NCI-H2227 (cell line): ENCODE measurements around the gene DYNLL1.
"Not testable (repeated sequence)": the region's sequence is repeated elsewhere in the genome, so short reads cannot be mapped to it uniquely, and the experiment has no call there.

Experiments used
- DNase-seq: peaks from one replicate; lab custom pipeline; 2025; ENCODE audit not compliant: unreplicated experiment; lab: John Stamatoyannopoulos, UW

DYNLL1 gene

DNA sequence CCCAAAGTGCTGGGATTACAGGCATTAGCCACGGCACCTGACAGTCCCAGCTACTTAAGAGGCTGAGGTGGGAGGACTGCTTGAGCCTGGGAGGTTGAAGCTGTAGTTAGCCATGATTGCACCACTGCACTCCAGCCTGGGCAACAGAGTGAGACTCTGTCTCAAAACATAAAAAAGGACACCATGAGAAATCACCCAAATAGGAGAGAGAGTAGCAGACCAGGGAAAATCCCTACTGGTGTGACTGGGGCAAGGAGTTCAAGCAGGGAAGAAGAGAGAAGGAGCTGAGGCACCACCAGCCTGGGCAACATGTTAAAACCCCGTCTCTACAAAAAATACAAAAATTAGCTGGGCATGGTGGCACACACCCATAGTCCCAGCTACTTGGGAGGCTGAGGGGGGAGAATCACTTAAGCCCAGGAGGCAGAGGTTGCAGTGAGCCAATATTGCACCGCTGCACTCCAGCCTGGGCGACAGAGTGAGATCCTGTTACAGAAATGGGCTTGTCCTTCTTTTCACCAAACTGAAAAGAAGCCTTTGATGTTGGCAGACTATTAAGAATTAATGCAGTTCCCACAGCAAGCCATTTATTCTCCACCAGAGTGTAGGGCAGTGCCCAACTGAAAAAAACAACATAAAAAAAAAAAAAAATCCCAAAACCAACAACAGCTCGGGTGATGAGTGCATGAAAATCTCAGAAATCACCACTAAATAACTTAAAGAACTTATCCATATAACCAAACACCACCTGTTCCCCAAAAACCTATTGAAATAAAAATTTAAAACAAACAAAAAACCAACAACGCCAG lies 21.9 kb upstream of the DYNLL1 start:
- DNase-seq = no peak

DNA sequence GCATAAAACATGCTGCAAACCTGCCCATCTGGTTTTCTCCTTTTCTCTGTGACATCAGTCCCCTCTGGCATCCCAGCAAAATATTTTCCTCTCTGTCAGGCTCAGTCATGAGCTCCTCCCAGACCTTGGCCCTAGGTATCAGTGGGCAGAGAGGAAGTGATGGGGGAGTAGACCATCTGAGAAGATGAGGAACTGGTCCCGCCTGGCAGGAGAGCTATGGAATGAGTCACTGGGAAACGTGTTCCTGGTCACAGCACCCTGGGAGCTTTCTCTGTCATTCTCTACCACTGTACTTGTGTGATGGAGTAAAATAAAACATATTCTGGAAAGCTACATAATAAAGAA lies 21.3 kb upstream of the DYNLL1 start:
- DNase-seq = no peak

DNA sequence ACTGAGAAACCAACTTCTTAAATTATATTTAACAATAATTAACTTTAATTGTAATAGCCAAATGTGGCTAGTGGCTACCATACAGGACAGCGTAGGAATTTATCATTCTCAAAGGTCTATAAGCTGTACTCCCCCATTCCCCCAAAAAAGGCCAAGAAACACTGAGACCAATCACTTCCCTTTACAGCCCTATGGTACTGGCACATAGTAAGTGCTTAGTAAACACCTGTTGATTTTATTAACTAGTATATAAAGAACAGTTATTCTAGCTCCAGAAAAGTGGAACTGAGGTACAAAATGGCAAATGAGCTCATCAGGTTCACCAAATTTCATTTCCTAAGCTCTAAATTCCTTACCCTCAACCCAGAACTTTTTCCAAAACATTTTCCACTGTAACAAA lies 20.3 kb upstream of the DYNLL1 start:
- DNase-seq = no peak

DNA sequence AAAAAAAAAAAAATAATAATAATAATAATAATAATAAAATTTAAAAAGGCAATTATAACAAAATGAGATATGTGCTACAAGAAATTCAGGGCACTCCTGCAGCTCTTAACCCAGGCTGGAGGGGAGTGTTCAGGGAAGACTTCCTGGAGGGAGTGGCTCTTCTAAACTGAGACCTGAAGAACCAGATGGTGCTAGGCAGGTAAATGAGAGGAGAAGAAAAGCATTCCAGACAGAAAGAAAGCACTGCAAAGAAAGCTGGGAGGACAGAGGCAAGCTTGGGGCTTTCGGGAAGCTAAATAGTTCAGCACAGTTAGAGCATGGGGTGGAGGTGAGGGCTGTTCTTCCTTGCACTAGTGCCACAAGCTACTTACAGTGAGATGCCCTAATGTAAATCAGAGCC lies 16.5 kb upstream of the DYNLL1 start:
- no peak for DNase-seq

DNA sequence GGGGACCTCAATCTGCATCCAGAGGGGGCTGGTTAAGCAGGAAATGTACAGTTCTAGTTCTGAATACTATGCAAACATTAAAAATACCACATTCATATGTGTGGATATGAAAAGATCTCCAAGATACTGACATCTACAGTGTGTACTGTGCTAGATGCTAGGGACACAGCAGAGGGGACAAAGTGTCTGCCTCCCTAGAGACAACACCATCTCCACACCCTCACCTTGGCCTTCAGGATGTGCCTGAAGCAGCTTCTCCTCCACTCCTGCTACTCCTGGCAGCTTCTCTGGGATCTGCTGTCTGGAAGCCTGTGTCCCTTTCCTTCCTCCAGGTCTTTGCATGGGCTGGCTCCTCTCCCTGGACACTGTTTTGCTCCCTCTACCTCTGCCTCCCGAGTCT lies 15.7 kb upstream of the DYNLL1 start:
- DNase-seq = no peak

DNA sequence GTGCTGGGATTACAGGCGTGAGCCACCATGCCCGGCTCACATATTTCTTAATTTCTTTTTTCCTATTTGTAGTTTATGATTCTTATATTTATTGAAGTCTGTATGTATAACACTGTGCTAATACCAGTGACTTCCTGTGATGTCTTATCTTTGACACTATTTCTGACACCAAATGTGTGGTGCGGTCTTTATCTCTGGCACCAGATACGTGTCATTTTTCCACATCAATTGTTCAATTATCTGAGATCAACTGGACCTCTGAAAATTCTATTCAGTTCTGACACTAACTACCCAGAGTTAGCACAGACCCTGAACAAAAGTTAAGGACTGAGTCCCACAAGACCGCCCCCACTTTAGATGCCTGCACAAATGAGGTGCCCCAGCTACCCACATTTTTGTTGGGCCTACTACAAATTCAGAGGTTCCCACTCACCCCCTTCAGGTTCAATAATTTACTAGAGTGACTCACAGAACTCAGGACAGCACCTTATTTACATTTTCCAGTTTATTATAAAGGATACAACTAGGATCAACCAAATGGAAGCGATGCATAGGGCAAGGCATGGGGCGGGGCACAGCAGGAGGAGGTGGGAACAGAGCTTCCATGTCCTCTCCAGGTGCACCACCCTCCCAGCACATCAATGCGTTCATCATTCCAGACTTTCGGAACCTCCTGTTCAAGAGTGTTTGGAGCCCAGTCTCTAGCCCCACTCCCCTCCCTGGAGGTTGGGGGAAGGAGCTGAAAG lies 14.7 kb upstream of the DYNLL1 start:
- no peak for DNase-seq

DNA sequence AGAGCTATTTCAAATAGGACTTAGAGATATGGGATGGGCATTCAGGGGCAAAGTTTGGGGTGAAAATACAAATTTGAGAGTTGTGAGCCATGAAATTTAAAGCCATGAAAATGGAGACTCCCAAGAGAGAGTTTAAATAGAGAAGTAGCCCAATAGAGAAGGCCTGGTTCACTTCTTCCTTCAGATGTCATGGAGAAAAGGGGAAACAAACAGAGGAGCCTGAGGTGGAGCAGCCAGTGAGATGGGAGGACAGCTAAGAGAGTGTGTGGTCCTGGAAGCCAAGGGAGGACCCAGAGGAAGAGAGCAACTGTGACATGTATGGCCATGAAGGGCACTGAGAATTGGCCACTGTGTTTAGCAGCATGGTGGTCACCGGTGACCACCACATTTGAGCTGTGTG lies 12.3 kb upstream of the DYNLL1 start:
- no peak for DNase-seq

GRCh38 chr12:120485961-120486881 lies 9.7 kb upstream of the DYNLL1 start:
- DNase-seq = no peak

GRCh38 chr12:120487552-120487951 lies 8.4 kb upstream of the DYNLL1 start:
- not testable (repeated sequence) for DNase-seq

DNA sequence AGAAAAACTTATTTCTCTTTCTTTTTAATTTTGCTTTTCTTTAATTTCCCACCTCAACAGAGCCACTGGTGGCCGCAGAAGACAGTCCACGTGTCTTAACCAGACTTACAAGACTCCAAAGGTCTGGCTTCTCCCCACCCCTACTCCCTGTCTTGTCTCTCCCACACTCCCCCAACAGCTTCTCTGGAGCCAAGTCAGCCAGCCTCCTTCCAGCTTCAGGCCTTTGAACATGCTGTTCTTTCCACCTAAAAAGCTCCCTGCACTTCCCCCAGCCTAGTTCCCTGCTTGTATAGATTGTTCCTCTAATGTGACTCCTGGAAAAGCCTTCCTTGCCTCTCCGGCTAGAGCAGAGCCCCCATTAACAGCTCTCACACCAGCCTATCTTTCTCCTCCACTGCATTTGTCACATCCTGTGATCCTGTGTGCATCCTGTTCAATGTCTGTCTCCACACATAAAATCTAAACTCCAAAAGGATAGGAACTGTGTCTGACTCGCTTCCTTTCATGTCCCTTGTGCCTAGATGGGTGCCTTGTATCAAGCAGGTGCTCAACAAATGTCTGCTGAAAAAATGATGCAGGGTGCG lies 7.8 kb upstream of the DYNLL1 start:
- DNase-seq = no peak

DNA sequence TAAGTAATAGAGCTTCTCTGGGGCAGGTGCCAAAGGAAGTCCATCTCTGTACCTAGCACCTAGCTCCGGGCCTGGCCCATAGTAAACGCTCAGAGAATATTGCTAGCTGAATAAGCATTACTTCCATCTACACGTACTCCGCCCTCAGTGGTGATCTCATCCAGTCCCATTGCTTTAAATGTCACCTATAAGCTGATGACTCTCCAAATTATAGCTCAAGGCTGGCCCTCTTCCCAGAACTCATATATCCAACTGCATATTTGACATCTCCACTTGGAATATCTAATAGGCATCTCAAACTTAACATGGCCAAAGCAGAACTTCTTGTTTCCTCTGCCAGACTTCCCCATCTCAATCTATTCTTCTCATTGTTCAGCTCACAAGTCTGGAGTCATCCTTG lies 6.9 kb upstream of the DYNLL1 start:
- no peak for DNase-seq

GRCh38 chr12:120490325-120490724 lies 5.6 kb upstream of the DYNLL1 start:
- no peak for DNase-seq

DNA sequence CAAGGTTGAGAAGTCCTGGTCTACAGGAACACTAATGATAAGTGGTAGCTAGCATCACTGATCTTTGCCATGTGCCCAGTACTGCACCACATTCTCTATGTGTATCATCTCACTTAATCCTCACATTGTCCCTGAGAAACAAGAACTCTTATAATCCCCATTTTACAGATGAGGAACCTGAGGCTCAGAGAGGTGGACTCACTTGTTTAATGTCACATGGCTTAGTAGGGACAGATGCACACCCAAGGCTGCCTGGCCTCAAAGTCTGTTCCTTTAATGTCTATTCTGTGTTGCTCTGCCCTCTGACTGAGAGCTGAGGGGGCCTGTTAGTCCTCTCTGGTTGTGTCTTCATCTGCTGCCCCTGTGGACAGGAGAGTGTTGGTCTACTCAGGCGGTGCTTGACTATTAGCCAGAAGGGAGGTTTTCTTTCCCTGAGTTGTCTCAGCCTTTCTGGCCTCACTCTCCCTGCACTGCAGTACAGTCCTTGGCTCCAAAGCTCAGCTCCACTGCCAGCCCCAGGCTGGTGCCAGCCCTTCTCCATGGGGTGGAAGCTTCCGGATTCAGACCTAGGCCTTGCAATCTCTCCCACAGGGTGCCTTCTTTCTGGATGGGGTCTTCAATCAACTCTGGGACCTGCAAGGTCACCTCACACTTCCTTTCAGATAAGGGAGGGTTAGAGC lies 4.9 kb upstream of the DYNLL1 start:
- no peak for DNase-seq

GRCh38 chr12:120495186-120495730 lies 655 bp upstream of the DYNLL1 start:
- no peak for DNase-seq

- DNase-seq = peak; percentile 63
Measured at GRCh38 chr12:120496413-120497340, 764 bp downstream of the DYNLL1 start.

DNA sequence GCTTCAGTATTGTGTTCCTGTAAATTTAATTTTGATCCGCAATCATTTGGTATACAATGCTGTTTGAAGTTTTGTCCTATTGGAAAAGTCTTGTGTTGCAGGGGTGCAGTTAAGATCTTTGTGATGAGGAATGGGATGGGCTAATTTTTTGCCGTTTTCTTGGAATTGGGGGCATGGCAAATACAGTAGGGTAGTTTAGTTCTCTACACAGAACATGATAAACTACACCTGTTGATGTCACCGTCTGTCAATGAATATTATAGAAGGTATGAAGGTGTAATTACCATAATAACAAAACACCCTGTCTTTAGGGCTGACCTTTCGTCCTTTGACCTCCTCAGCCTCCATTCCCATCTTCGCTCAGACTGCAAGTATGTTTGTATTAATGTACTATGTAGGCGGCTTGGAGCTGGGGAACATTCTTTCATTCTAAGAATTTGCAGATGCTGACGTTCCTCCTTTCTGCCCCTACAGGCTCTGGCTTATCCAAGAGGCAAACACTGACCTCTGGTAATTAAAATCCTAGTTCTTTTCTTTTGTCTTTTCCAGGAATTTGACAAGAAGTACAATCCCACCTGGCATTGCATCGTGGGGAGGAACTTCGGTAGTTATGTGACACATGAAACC lies 1.7 kb downstream of the DYNLL1 start:
- DNase-seq = no peak

- no peak for DNase-seq
Measured at GRCh38 chr12:120498870-120499515, 3.1 kb downstream of the DYNLL1 start.

- DNase-seq = no peak
Measured at GRCh38 chr12:120500581-120500980, 4.7 kb downstream of the DYNLL1 start.
